Spinal cord (tissue), 10 donors: ENCODE data around the gene GOLGA6C. TPM values are rescaled to one million over a fixed set of nuclear protein-coding genes. Genes with fewer than 3 reads are reported as not detected.
"Not testable (repeated sequence)": the region's sequence is repeated elsewhere in the genome, so short reads cannot be mapped to it uniquely, and the experiment has no call there.

Experiments used
- DNase-seq, 6 donors: peaks; one replicate each; pipeline versions ENCODE4 v3.0.0 to v3.0.0-alpha.2; 2013 to 2015; ENCODE audit warnings: low spot score in 6 of 6, low read depth in 4 of 6
- H3K27ac ChIP-seq: one replicate; pipeline ENCODE4 v1.5.1; 2013; ENCODE audit warnings: low read depth, low read length, control low read depth
- H3K27me3 ChIP-seq: one replicate; pipeline ENCODE4 v1.6.1; 2013; ENCODE audit warnings: low read length; ENCODE audit not compliant: control insufficient read depth, insufficient read depth
- H3K36me3 ChIP-seq: one replicate; pipeline ENCODE4 v1.6.1; 2013; ENCODE audit warnings: low read length; ENCODE audit not compliant: control insufficient read depth, insufficient read depth
- H3K4me1 ChIP-seq: one replicate; pipeline ENCODE4 v1.6.1; 2013; ENCODE audit warnings: low read length; ENCODE audit not compliant: control insufficient read depth, insufficient read depth
- H3K4me3 ChIP-seq: one replicate; pipeline ENCODE4 v1.5.1; 2013; ENCODE audit warnings: low read depth, low read length, control low read depth
- H3K9me3 ChIP-seq: one replicate; pipeline ENCODE4 v1.6.1; 2013; ENCODE audit warnings: low read length; ENCODE audit not compliant: control insufficient read depth, insufficient read depth
- WGBS: methylation state at CpG from one replicate; pipeline ENCODE4 v1.1.5; 2013; ENCODE audit warnings: missing lambda C conversion rate; ENCODE audit not compliant: insufficient coverage; 5-methylcytosine and 5-hydroxymethylcytosine counted together
- polyA plus RNA-seq, 2 donors: library from polyadenylated mRNA; unstranded; fragments of 120-200 nt; gene quantifications; one replicate each; pipeline ENCODE4 v1.2.1, GENCODE V29; 2013; ENCODE audit not compliant: insufficient read length in 2 of 2
- total RNA-seq, 2 donors: library from RNA; depleted of rRNA in 1 of 2; stranded (reverse); fragments of 120-200 nt in 1 of 2; fragments of >200 nt in 1 of 2; gene quantifications; one replicate each; pipeline versions ENCODE4 v1.2.3 to v1.2.4, GENCODE V29; 2013 to 2014
- donor health status: healthy.

The GOLGA6C gene
- total and polyA plus RNA-seq, 4 donors = not detected

DNA sequence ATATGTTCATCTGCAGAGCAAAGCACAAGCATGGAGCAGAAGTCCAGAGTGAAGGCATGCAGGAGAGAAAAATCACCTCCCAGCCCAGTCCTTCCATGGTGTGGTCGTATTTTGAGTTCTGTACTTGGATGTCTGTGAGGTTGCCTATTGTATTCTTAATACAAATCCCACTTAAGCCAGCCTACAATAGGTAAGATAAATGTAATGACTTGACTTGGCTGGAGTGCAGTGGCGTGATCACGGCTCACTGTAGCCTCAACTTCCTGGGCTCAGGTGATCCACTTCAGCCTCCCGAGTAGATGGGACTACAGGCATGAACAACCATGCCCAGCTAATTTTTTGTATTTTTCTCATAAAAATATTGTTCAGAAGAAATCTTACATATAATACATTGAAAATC is 6.8 kb upstream of the GOLGA6C start:
- H3K36me3 ChIP-seq, DNase-seq, H3K9me3 ChIP-seq, H3K4me3 ChIP-seq, H3K27me3 ChIP-seq, H3K27ac ChIP-seq, H3K4me1 ChIP-seq: not testable (repeated sequence)
- no CpG with 5 or more reads among the region's 4 CpGs for WGBS

DNA sequence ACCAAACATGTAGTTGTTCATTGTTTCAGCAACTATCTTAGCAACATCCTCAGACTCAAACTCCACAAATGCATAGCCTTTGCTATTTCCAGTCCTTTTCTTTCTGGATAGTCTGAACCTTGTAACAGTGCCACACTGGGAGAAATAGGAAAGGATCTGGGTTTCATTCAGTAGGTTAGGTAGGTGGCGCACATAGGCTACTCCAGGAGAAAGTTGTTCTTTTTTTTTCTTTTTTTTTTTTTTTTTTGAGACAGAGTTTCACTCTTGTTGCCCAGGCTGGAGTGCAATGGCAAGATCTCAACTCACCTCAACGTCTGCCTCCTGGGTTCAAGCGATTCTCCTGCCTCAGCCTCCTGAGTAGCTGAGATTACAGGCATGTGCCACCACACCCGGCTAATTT is 5.8 kb upstream of the GOLGA6C start:
- not testable (repeated sequence) for H3K9me3 ChIP-seq, H3K27me3 ChIP-seq, H3K27ac ChIP-seq, H3K4me1 ChIP-seq, DNase-seq, H3K4me3 ChIP-seq, H3K36me3 ChIP-seq
- WGBS = 63% methylated on average over 3 of the region's 4 CpGs

DNA sequence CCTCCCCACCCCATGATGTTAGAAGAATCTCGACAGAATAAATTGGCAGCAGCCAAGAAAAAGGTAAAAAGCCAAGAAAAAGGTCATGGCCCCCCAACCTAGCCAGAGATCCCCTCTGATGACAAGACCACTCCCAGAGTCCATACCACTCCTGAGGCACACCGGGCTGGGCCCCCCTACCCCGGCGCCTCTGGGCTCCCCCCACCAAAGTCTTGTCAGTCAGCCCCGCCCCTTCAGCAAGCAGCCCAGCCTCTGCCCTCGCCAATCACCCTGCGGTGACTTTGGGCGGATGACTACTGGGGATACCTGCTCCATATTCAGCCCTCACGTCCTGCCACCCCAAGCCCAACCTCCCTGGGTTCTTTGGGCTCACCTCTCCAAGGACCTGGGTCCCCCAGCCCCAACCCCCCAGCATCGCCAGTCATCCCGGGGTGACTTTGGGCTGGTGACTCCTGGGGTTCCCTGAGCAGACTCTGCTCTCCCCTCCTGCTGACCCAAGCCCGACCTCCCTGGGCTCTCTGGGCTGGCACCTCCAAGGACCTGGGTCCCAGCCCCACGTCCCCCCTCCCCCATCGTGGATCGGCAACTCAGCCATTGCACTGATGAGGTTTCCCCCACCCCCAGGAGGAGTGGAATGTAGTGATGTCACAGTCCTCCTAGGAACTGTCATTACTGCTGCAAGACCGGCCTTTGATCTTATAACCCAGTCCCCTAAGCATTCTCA is 648 bp downstream of the GOLGA6C start:
- not testable (repeated sequence) for H3K9me3 ChIP-seq, H3K27ac ChIP-seq, H3K27me3 ChIP-seq, DNase-seq, H3K36me3 ChIP-seq, H3K4me3 ChIP-seq, H3K4me1 ChIP-seq
- no CpG with 5 or more reads among the region's 16 CpGs for WGBS

DNA sequence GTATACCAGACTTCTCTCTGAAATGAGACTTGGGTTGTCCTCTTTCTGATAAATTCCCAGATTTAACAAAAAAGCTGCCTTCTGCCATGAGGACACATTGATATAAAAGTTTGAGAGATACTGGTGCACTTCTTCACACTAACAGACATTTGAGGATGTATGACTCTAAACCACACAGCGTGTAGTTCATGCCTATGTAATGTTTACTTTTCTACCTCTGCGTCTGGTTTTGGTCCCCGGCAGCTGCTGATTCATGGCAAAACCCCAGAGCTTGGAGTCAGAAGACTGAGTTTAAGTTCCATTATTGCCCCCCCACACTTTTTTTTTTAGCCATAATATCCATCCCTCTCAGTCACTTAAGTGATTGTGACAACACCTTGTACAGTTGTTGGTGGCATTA is 1.7 kb downstream of the GOLGA6C start:
- no CpG with 5 or more reads among the region's 3 CpGs for WGBS
- H3K27me3 ChIP-seq, DNase-seq, H3K27ac ChIP-seq, H3K9me3 ChIP-seq, H3K4me3 ChIP-seq, H3K4me1 ChIP-seq, H3K36me3 ChIP-seq: not testable (repeated sequence)

DNA sequence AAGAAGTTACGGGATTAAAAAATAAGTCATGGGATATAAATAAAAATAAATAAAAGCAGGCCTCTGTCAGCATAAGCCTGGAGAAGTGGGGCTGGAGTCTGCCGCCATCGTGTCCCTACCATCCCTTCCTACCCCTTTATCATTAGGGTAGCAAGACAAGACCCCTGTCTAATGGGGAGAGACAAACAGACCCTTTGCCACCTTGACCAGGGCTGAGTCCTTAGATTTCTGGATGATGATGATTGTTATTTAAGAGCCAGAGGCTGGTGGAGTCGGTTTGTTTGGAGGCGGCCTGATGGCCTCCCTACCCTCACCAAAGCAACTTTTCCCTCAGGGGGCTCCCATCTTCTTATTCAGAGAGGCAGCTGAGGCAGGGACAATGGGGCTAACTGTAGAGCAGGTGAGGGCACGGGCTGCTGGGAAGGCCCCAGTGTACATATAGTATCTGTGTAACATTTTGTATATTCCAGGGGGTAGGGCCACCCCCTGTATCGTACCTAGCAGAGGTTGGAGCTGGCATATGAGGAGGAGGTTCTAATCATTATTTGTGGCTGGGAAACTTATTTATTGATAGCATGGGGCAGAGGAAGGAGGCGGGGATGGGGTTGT is 15.7 kb downstream of the GOLGA6C start:
- not testable (repeated sequence) for H3K36me3 ChIP-seq
- no CpG with 5 or more reads among the region's 8 CpGs for WGBS

DNA sequence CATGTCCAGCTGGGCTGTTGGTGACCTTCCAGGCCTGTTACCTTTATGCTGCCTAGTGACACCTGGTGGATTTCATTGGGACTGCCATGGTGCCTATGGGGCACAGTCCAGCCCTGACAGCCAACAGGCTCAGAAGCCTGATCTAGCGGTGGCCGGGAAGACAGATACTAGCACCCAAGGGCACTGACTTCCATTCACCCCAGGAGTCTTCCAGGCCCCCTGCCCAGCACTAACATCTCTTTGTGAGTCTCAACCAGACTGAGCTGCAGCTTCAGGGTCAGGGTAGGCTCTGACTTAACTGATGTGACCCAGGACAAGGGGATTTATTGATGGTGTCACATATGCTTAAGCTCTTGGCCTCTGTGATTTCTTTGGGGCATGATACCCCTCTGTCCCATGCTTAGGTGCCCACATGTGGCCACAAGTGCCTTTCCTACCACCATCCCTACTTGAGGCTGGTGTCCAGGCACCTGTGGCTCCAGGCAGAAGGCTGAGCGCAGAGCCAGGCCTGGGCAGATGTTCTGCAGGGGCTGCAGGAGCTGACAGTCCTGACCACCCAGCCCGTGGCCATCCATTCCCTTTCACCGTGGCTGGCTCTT is 16.5 kb downstream of the GOLGA6C start:
- H3K9me3 ChIP-seq, H3K27me3 ChIP-seq, H3K4me3 ChIP-seq, H3K4me1 ChIP-seq, H3K36me3 ChIP-seq, H3K27ac ChIP-seq: not testable (repeated sequence)
- peak in 1 of 6 donors; percentile 2 for DNase-seq
- WGBS = 64% methylated on average over 2 of the region's 5 CpGs

More for the DNA sequence above, 15.7 kb downstream of the GOLGA6C start:
- not testable (repeated sequence) for H3K4me3 ChIP-seq, H3K9me3 ChIP-seq, DNase-seq, H3K27me3 ChIP-seq, H3K27ac ChIP-seq, H3K4me1 ChIP-seq

DNA sequence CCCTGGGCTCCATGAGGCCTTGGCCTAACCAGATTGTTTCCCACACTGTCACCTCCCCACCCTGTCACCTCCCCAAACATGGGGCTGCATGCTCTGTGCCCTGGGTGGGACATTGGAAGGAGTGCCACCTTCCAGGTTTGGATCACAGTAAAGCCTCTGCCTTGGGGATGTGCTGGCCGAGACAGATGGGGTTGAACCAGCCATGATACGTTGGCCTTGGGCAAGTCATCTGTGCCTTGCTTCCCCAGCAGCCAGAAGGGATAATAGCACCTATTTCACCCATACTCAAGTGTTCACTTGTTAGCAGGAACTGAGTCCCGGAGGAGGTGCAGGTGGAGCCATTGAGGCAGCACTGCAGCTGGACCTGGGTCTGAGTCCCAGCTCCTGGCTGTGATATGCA is 17.5 kb downstream of the GOLGA6C start:
- H3K36me3 ChIP-seq, H3K4me1 ChIP-seq, DNase-seq, H3K27me3 ChIP-seq, H3K9me3 ChIP-seq, H3K27ac ChIP-seq, H3K4me3 ChIP-seq: not testable (repeated sequence)
- WGBS = 54% methylated on average over 2 of the region's 3 CpGs

DNA sequence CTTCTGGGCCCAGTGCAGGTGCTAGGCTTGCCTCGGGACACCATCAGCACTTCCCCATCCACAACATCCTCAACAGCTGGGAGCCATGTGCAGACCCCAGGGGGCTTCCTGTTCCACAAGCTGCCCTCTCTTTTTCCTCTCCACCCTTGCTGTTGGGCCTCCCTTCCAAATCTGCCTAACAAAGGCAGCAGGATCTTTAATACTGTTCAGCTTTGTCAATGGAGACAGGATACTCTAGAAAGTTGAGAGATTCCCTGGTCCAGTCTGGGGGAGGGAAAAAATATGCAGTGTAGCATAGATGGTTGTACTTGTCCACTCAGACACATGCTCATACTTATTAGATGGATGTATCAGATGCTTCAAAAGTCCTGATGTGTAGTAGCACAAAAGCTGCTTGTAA is 20.4 kb downstream of the GOLGA6C start:
- WGBS = no CpG with 5 or more reads among the region's 1 CpG
- H3K4me1 ChIP-seq, H3K36me3 ChIP-seq, H3K27ac ChIP-seq, H3K27me3 ChIP-seq, H3K4me3 ChIP-seq, H3K9me3 ChIP-seq: not testable (repeated sequence)
- peak in 1 of 6 donors; percentile 0 for DNase-seq

DNA sequence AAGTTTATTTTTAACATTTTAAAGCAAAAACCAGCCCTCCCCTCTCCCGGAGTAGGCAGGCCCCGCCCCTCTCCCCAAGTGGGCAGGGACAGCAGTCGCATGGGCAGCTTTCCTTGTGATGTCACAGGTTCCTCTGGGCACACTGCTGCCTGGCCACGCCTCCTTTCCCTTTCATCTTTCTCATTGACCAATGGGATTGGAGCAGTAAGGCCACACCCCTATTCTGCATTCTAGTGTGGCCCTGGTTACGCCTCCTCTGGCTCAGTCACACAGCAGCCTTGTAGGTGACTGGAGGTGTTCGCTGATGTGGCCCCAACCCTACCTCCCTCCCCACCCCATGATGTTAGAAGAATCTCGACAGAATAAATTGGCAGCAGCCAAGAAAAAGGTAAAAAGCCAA is 24.4 kb downstream of the GOLGA6C start, which contains the start of gene GOLGA6D:
TSS of gene GOLGA6D (plus strand) at position 264 of the 400 bp plus-strand sequence. CDS start at position 305, 41 bp downstream.
- H3K9me3 ChIP-seq, H3K4me1 ChIP-seq, H3K27me3 ChIP-seq, H3K36me3 ChIP-seq, H3K4me3 ChIP-seq, H3K27ac ChIP-seq, DNase-seq: not testable (repeated sequence)
- no CpG with 5 or more reads among the region's 7 CpGs for WGBS

DNA sequence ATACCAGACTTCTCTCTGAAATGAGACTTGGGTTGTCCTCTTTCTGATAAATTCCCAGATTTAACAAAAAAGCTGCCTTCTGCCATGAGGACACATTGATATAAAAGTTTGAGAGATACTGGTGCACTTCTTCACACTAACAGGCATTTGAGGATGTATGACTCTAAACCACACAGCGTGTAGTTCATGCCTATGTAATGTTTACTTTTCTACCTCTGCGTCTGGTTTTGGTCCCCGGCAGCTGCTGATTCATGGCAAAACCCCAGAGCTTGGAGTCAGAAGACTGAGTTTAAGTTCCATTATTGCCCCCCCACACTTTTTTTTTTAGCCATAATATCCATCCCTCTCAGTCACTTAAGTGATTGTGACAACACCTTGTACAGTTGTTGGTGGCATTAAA is 26.0 kb downstream of the GOLGA6C start:
- not testable (repeated sequence) for H3K27ac ChIP-seq, H3K9me3 ChIP-seq, H3K4me3 ChIP-seq, H3K27me3 ChIP-seq, H3K4me1 ChIP-seq, H3K36me3 ChIP-seq, DNase-seq
- WGBS = no CpG with 5 or more reads among the region's 3 CpGs
